CD1c-positive myeloid dendritic cell (primary cell): ENCODE measurements around the gene RAB31.
"Not testable (repeated sequence)": the region's sequence is repeated elsewhere in the genome, so short reads cannot be mapped to it uniquely, and the experiment has no call there.

ENCODE experiments used
- DNase-seq: peaks from one replicate; pipeline ENCODE4 v3.0.0-alpha.2; 2016; ENCODE audit errors: extremely low spot score

The RAB31 gene

DNA sequence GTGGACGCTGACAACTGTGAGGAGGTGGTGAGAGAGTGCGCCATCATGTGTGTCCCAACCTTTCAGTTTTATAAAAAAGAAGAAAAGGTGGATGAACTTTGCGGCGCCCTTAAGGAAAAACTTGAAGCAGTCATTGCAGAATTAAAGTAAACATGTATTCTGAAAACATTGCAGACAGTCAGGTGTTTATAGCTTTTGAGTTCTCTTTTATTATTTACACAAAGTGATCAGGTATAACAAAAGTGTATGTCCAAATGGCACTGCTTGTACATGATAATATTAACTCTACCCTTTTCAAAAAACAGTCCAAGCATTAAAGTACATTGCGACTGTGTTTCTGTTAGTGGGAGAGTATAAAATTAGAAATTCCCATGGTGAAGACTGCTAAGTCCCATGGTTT is 179.9 kb downstream of the RAB31 start:
- no peak for DNase-seq

DNA sequence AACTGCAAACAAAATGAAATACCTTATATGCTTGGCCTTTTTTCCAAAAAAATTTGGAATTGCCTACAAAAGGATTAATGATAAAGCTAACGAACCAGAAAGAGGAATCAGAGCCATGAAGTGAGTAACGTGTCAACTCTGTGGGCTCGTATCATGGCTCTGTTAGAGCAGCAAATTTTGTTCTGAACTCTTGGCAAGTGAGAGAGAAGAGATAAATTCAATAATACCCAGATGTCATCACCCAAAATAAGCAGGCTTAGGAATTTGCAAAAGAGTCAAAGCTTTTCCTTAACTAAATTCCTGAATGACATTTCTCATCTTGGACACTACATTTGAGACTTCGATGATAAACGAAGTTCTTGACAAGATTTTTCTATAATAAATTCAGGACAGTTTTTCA is 182.1 kb downstream of the RAB31 start:
- DNase-seq = no peak

DNA sequence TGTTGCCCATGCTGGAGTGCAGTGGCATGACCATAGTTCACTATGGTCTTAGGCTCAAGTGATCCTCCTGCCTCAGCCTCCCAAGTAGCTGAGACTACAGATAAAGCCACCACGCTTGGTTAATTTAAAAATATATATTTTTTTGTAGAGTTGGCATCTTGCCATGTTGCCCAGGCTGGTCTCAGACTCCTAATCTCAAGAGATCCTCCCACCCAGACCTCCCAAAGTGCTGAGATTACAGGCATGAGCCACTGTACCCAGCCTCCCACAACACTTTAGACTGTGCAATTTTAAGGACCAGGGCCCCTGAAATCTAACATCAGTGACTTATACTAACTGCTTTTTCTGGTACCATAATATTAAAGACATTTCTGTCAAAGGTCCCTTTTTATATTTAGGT is 182.9 kb downstream of the RAB31 start:
- DNase-seq = no peak

DNA sequence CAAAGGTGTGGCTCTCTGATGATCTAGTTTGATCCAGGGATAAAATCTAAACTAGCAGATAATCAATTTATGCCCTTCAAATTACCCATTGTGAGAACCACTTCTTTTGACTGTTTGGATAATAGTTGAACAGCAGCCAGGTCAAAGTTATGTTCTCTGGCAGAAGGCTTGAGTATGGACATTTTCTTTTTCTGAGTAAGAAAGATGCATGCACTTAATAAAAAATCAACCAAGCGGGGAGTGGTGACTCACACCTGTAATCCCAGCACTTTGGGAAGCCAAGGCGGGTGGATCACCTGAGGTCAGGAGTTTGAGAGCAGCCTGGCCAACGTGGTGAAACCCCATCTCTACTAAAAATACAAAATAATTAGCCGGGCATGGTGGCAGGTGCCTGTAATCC is 183.4 kb downstream of the RAB31 start:
- DNase-seq = not testable (repeated sequence)

DNA sequence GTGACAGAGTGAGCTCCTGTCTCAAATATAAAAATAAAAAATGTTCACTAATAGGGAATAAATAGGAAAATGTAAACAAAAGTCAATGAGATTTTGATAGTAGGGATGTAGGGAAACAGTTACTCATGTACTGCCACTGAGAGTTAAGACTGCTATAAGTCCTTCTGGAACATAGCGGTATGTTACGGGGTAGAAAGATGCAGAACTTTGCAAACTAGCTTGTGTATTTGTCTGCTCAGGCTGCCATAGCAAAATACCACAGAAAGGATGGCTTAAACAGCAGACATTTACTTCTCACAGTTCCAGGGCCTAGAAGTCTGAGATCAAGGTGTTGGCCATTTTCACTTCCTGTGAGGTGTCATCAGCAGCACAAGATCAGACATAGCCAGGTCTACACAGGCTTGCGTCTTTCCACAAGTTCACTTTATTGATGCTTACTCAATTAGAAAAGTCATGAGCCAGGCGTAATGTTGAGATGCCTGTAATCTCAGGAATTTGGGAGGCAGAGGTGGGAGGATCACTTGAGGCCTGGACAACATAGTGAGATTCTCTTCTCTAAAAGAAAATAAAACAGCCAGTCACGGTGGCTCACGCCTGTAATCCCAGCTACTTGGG is 186.5 kb downstream of the RAB31 start:
- DNase-seq = no peak

DNA sequence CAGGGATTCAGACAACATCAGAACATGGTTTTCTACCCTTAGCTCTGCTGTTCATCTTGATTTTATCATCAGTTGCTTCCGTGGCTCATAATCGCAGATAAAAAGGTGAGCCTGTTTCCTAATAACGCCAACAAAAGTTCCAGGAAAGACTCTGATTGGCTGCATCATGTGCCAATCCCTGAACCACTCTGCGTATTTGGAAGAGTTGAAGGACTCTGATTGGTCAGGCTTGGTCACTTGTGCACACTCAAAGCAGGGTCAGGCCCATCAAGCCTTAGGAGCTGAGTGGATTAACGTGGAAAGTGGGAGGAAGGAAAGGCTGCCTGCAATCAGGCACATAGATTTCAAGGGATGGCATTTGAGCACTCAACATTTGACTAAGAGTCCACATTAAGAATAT is 189.0 kb downstream of the RAB31 start:
- no peak for DNase-seq

DNA sequence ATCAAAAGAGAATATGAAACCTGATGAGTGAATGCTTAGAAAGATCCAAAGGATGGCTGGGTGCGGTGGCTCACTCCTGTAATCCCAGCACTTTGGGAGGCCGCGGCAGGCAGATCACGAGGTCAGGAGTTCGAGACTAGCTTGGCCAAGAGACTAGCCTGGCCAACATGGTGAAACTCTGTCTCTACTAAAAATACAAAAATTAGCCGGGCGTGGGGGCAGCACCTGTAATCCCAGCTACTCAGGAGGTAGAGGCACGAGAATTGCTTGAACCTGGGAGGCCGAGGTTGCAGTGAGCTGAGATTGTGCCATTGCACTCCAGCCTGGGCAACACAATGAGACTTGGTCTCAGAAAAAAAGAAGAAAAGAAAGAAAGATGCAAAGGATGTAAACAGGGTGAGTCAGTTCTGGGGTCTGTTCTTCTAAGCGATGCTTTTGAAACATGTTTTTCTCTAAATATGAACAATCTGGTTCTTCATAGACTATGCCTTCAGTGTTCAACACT is 189.7 kb downstream of the RAB31 start:
- not testable (repeated sequence) for DNase-seq

DNA sequence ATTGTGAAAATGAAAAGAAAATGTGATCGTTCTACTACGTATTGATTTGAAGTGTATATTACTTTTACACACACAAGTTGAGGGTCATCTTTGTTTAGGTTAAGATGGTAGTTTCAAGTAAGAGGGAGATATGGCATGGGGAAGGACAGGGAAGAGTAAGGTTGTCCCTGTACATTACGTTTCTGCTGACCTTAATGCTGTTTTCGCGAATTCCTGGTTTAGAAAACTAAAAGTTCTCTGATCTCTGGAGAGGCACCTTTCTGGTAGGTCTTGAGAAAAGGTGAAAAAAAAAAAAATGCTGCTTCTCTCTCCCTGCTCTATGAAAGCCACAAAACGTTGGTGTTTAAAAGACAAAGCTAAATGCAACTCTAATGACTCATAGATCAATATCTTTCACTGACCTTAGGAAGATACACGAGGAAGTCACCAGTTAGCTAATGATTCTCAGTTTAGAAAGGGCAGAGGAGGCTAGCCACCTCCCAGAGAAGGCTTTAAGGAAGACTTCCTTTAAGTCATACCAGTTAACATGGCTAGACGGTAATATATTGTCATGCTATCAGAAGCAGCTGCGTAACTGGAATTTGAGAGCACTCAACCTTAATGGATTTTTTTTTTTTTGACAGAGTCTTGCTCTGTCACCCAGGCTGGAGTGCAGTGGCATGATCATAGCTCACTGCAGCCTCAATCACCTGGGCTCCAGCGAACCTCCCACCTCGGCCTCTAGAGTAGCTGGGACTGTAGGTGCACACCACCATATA is 190.9 kb downstream of the RAB31 start:
- peak; percentile 29 for DNase-seq

DNA sequence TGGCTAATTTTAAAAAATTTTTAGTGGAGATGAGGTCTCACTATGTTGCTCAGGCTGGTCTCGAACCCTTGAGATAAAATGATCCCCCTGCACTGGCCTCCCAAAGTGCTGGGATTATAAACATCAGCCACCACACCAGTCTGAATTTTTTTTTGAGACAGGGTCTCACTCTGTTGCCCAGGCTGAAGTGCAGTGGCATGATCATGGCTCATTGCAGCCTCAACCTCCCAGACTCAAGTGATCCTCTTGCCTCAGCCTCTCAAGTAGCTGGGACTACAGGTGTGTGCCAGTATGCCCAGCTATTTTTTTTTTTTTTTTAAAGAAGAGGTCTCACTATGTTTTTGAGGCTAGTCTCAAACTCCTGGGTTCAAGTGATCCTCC is 191.4 kb downstream of the RAB31 start:
- not testable (repeated sequence) for DNase-seq

DNA sequence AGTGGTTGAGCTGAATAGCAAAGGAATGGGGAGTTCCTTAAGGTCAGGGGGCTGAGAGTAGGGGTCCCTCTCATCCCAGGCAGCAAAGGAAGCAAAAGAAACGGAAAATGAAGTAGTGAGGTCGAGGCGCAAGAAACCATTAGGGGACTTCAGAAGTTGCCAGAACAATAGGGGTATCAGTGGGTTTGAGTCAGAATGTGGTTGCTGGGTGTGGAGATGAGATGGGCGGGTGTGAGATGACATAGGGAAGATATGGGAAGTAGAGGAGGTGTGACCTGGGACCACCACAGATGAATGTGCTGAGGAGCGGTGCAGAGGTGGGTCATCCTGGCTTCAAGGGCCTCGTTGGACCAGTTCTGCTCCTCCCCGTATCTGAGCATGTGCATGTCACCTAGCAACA is 192.6 kb downstream of the RAB31 start:
- no peak for DNase-seq

DNA sequence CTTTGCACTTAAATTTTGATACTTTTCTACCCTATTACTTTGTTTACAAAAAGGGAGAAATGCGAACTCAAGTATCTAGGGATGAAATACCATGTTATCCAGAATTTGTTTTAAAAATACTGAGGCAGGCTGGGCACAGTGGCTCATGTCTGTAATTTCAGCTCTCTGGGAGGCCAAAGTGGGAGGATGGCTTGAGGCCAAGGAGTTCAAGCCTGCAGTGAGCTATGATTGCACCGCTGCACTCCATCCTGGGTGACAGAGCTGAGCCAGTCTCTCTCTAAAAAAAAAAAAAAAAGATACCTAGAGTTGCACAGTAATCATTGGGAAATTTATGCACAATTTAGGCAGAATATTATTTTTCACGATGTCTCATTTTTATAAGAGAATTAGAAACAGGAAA is 193.3 kb downstream of the RAB31 start:
- DNase-seq = no peak

DNA sequence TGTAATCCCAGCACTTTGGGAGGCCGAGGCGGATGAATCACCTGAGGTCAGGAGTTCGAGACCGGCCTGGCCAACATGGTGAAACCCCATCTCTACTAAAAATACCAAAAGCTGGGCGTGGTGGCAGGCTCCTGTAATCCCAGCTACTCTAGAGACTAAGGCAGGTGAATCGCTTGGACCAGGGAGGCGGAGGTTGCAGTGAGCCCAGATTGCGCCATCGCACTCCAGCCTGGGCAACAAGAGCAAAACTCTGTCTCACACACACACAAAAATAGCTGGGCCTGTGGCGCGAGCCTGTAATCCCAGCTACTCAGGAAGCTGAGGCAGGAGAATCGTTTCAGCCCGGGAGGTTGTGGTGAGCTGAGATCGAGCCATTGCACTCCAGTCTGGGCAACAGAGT is 194.2 kb downstream of the RAB31 start:
- DNase-seq = not testable (repeated sequence)

DNA sequence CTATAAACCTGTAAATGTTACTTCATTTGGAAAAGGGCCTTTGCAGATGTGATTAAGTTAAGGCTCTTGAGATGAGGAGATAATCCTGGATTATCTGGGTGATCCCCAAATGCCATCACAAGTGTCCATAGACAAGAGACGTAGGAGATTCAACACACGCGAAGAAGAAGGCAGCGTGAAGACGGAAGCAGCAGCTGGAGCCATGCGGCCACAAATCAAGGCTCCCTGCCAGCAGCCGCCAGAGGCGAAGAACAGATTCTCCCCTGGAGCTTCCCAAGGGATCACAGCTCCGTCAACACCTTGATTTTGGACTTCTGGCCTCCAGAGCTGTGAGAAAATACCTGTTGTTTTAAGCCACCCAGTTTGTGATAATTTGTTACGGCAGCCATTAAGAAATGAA is 194.7 kb downstream of the RAB31 start:
- DNase-seq = no peak

DNA sequence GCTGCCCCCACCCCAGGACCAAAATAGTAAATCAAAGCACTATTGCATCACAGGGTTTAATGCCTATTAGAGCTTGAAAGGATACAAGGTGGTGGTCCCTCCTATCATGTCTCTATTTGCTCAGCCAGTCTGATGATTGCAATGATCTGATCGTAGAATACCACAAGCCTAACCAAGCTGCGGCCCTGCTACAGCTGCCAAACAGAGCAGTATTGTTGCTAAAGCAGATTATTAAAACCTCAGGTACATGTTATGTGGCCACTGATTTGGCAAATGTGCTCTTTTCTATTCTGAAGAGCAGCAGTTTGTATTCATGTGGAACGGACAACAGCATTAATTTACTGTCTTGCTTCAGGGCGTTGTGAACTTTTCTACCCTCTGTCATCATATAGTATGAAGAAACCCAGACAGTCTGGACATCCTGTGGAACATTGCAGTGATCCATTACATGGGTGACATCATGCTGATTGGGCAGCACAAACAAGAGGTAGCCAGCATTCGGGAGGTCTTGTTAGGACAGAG is 197.4 kb downstream of the RAB31 start:
- DNase-seq = no peak

DNA sequence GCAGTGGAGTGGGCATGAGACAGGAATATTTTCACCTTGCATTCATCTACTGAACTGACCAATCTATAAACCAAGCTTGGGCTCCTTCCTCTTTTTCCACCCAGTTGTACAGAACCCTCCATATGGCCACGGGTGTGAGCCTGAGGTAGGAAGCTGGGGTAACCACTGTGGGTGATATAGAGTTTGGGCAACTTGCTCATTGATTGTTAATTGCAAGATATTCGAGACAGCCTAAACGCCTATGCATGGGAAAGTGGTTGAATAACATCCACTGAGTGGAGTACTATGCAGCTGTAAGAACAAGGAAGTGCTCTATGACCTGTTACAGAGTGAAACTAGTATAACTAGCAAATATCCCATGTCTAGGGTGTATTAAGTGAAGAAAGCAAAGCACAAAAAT is 198.4 kb downstream of the RAB31 start:
- DNase-seq = peak; percentile 30

DNA sequence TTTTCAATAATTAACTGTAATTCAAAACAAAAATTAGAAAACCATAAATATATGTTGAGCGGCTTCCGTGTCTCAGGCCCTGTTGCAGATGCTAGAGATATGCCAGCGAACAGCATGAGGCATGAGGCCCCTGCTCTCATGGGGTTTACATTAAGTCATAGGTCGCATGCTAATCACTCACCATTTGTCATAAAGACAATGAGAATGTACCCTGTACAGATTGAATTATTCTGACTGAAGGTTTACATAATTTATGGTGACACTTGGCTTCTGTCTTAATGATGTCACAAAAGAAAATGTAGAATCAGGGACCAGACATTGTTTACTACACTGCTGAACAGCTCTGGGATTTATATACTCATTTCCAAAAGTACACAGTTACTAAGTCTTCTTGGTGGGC is 199.8 kb downstream of the RAB31 start:
- no peak for DNase-seq

DNA sequence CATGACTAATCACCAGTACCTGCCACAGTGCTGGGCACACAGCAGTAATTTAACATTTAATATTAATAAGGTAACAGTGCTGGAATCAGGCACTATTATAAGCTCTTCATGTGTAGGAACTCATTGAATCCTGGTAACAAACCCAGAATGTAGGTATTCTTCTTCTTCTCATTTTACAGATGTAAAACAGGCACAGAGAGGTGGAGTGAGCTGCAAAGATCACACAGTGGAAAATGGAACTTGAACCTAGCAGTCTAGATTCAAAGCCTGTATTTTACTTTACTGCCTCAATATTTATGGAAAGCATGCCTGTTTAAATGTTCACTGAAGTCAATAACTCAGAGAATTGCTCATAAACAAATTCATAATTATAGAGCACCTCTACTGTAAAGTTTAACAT is 202.0 kb downstream of the RAB31 start:
- no peak for DNase-seq

DNA sequence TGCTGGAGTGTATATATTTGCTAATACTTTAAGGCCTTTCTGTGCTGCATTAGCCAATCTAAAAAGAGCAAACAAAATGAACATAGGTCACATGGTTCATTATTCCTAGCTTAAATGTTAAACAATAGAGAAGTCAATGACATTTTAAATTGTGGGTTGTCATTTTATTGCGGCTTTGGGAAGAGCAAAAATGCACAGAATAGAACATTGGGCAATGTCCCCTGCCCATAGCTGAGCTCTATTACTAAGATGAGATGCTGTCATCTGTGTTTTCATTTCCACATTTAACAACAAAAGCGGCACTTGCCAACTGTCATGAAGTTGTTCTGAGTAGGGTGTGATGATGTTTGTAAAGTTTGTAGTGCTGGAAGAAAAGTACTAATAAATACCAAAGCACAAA is 202.6 kb downstream of the RAB31 start:
- DNase-seq = peak; percentile 89

DNA sequence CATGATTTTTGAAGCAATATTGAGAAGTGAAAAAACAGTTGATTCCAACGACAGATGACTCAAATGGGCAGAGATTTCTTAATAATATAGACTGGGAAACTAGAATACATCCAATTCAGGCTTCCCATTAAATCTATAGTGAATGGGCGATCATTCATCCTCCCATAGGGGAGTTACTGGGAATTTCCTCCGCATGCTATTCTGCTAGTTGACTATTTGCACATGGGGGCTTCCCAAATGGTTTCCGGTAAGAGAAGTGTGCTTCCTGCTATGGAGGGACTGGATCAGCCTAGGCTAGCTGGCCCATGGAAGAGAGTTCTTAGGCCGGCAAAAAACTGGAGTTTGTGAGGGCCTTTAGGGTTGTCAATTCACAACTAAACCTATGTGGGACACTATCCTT is 203.1 kb downstream of the RAB31 start:
- DNase-seq = peak; percentile 48
